Fibroblast of lung (primary cell): ENCODE data around the gene CYTH2. TPM values are rescaled to one million over a fixed set of nuclear protein-coding genes. Genes with fewer than 3 reads are reported as not detected.

Source experiments
- DNase-seq, 2 donors: peaks; one replicate each; pipeline versions ENCODE4 v3.0.0 to v3.0.0-alpha.2; 2010; ENCODE audit warnings: low read depth in 2 of 2
- H2AFZ ChIP-seq: 2 replicates; pipeline ENCODE4 v1.5.1; 2012; ENCODE audit warnings: low read length, control low read depth, inconsistent platforms
- H3K27ac ChIP-seq: 2 replicates; pipeline ENCODE4 v1.5.1; 2011; ENCODE audit warnings: low read length, control low read depth; ENCODE audit not compliant: insufficient read depth
- H3K27me3 ChIP-seq: 2 replicates; pipeline ENCODE4 v1.5.1; 2011; ENCODE audit warnings: mild to moderate bottlenecking, low read length; ENCODE audit not compliant: control insufficient read depth, insufficient read depth
- H3K36me3 ChIP-seq: 2 replicates; pipeline ENCODE4 v1.5.1; 2011; ENCODE audit warnings: low read length; ENCODE audit not compliant: control insufficient read depth, insufficient read depth
- H3K4me1 ChIP-seq: 2 replicates; pipeline ENCODE4 v1.5.1; 2011; ENCODE audit warnings: low read length; ENCODE audit not compliant: control insufficient read depth, insufficient read depth; ENCODE audit errors: extremely low read depth
- H3K4me2 ChIP-seq: 2 replicates; pipeline ENCODE4 v1.5.1; 2011; ENCODE audit warnings: low read length, control low read depth; ENCODE audit not compliant: insufficient read depth; ENCODE audit errors: extremely low read depth
- H3K4me3 ChIP-seq, 4 experiments: fragments of 200-600 bp in 1 of 4; sonication (generic) in 1 of 4; replicated peaks in 1 of 4; 2 replicates each; pipeline ENCODE4 v1.5.1; 2011 to 2016; ENCODE audit warnings: low read length in 4 of 4, low read depth in 3 of 4, mild to moderate bottlenecking in 3 of 4, control low read depth in 2 of 4, inconsistent platforms in 1 of 4, mixed read lengths in 1 of 4; ENCODE audit not compliant: insufficient read depth in 1 of 4; ENCODE audit errors: control extremely low read depth in 1 of 4
- H3K79me2 ChIP-seq: 2 replicates; pipeline ENCODE4 v1.5.1; 2012; ENCODE audit warnings: mild to moderate bottlenecking, low read length, inconsistent platforms; ENCODE audit not compliant: control insufficient read depth, insufficient read depth
- H3K9ac ChIP-seq: 2 replicates; pipeline ENCODE4 v1.5.1; 2011; ENCODE audit warnings: mild to moderate bottlenecking, low read length, control low read depth; ENCODE audit not compliant: insufficient read depth
- H3K9me3 ChIP-seq: 2 replicates; pipeline ENCODE4 v1.5.1; 2012; ENCODE audit warnings: low read depth, low read length; ENCODE audit not compliant: control insufficient read depth, insufficient read depth
- H4K20me1 ChIP-seq: 2 replicates; pipeline ENCODE4 v1.5.1; 2011; ENCODE audit warnings: low read length; ENCODE audit not compliant: control insufficient read depth, insufficient read depth; ENCODE audit errors: extremely low read depth
- CTCF ChIP-seq, 2 donors: IDR thresholded peaks in 1 of 2; conservative IDR thresholded peaks in 1 of 2; 1 replicate in 1 of 2; 2 replicates in 1 of 2; pipeline ENCODE4 v1.5.1; 2011 to 2012; ENCODE audit warnings: low read length in 2 of 2, control low read depth in 1 of 2, inconsistent platforms in 1 of 2, low read depth in 1 of 2, mild to moderate bottlenecking in 1 of 2
- EZH2 ChIP-seq: IDR thresholded peaks from 2 replicates; pipeline ENCODE4 v1.5.1; 2012; ENCODE audit warnings: low read length, control low read depth, mild to moderate bottlenecking; ENCODE audit errors: missing control alignments
- polyA plus RNA-seq, 2 donors: library from polyadenylated mRNA; depleted of rRNA in 1 of 2; stranded (reverse) in 1 of 2; unstranded in 1 of 2; fragments of >200 nt; gene quantifications; 2 replicates each; pipeline ENCODE4 v1.2.1, GENCODE V29; 2011 to 2012; ENCODE audit warnings: missing spikeins in 1 of 2
- total RNA-seq: library from RNA; depleted of rRNA; stranded (reverse); fragments of >200 nt; gene quantifications from 2 replicates; pipeline ENCODE4 v1.2.1, GENCODE V29; 2014

Gene CYTH2
- total and polyA plus RNA-seq, 2 donors (not counting 1 experiment from before 2014, with no cell fraction given) = 18.6 to 25.8 TPM

DNA sequence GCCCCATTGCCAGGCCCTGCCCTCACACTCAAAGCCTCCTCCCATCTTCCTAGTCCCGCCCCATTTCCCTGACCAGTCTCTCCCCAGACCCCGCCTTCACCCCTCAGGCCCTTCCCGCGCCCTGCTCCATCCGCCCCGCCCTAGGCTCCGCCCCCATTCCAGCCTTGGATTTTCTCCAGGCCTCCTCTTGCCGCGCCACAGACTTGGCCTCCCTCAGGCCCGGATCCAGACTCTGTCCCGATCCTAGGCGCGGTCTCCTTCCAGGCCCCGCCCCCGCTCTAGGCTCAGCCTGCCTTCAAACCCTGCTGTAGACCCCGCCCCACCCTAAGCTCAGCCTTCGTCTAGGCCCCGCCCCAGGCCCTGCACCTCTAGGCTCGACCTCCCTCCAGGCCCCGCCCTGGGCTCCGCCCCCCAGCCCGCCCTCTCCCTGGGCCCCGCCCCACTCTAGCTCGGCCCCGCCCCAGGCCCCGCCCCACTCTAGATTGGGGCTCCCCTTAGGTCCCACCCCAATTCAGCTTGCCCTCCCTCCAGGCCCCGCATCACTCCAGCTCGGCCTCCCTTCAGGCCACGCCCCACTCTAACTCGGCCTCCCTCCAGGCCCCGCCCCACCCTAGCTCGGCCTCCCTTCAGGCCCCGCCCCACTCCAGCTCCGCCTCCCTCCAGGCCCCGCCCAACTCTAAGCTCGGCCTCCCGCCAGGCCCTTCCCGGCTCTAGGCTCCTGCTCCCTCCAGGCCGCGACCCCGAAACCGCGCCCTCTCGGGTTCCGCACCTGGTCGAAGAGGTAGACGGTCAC, 24.0 kb downstream of the CYTH2 start:
- peak; percentile 90 to 99 for DNase-seq
- TF ChIP-seq CTCF (conservative IDR thresholded peaks at IDR 0.05 in 1 of 2, IDR thresholded peaks at IDR 0.05 in 1 of 2; ENCODE audit: low read depth in 1 of 2, low read length in 2 of 2) (no peak), EZH2 (peak; percentile 51)
- no peaks in the 10 kb centered on the region for H3K9me3 ChIP-seq
- peak overlapping the region; percentile 86 for H2AFZ ChIP-seq
- no peak overlapping the region for H3K27ac ChIP-seq
- peaks cover 6% of the 10 kb centered on the region for H3K4me1 ChIP-seq
- H3K4me2 ChIP-seq = peak overlapping the region; percentile 68
- no peaks in the 10 kb centered on the region for H4K20me1 ChIP-seq
- H3K36me3 ChIP-seq = no peaks in the 10 kb centered on the region
- peaks cover 15% of the 10 kb centered on the region for H3K27me3 ChIP-seq
- peak overlapping the region; percentile 39 to 60 (median 48) for H3K4me3 ChIP-seq
- H3K79me2 ChIP-seq = no peaks in the 10 kb centered on the region
- H3K9ac ChIP-seq = peak overlapping the region; percentile 63

DNA sequence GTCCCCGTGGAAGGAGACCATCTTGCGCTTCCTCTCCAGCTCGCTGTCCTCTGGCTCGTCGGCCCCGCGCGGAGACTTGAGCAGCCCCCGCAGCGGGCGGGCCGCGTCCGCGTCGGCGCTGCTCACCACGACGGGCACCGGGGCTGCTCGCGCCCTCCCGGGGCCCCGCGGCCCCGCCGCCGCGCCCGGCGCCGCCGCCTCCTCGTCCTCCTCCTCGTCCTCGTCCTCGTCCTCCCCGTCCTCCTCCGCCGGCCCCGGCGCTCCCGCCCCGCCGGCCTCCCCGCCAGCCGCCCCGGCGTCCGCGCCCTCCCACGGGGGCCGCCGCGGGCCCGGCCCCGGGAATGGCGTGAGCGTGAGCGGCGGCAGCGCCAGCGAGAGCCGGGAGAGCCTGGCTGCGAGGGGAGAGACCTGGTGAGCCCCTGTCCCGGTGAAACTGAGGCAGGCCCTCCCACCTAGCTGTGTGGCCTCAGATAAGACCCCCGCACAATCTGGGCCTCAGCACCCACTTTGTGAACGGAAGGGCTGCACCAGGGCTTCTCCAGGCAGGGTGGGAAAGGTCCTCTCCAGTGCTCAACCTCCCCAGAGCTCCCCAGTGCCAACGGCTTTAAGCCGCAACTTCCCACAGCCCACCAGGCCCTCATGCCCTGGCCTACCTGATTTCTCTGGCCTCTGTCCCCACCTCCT, 24.7 kb downstream of the CYTH2 start:
- peak overlapping the region; percentile 63 for H3K9ac ChIP-seq
- no peaks in the 10 kb centered on the region for H3K36me3 ChIP-seq
- H3K4me2 ChIP-seq = peak overlapping the region; percentile 68
- H3K4me1 ChIP-seq = peaks cover 2% of the 10 kb centered on the region
- H3K79me2 ChIP-seq = no peaks in the 10 kb centered on the region
- H3K27me3 ChIP-seq = peaks cover 20% of the 10 kb centered on the region
- H3K4me3 ChIP-seq = peak overlapping the region; percentile 39 to 60 (median 57)
- peak overlapping the region; percentile 86 for H2AFZ ChIP-seq
- H3K27ac ChIP-seq = no peak overlapping the region
- peak; percentile 15 for TF ChIP-seq EZH2
- no peak for TF ChIP-seq CTCF (conservative IDR thresholded peaks at IDR 0.05 in 1 of 2, IDR thresholded peaks at IDR 0.05 in 1 of 2; ENCODE audit: low read depth in 1 of 2, low read length in 2 of 2)
- no peaks in the 10 kb centered on the region for H4K20me1 ChIP-seq
- DNase-seq = no peak
- no peaks in the 10 kb centered on the region for H3K9me3 ChIP-seq

DNA sequence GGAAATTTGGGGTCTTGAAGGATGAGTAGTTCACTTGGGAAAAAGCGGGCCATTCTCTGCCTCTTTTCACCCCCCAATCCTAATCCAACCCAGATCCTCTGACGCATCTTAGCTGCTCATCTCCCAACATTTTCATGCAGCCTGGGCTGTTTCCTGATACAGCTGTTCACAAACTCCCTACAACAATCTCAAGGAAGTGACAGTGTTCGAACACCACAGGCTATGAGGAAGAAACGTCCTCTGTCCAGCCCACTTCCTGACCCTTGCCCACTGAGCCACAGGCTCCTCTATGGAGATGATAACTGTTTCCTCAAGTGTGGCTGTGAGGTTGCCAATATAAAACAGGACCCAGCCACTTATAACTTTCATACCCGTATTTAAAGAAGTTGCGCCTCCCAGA, 26.2 kb downstream of the CYTH2 start:
- no peak for DNase-seq
- peaks cover 2% of the 10 kb centered on the region for H3K4me1 ChIP-seq
- H3K9me3 ChIP-seq = no peaks in the 10 kb centered on the region
- H3K27ac ChIP-seq = no peak overlapping the region
- H4K20me1 ChIP-seq = no peaks in the 10 kb centered on the region
- H3K27me3 ChIP-seq = peaks cover 23% of the 10 kb centered on the region
- H3K79me2 ChIP-seq = no peaks in the 10 kb centered on the region
- H3K9ac ChIP-seq = no peak overlapping the region
- no peaks in the 10 kb centered on the region for H3K36me3 ChIP-seq
- no peak overlapping the region for H3K4me3 ChIP-seq
- TF ChIP-seq EZH2 (no peak), CTCF (conservative IDR thresholded peaks at IDR 0.05 in 1 of 2, IDR thresholded peaks at IDR 0.05 in 1 of 2; ENCODE audit: low read depth in 1 of 2, low read length in 2 of 2) (no peak)
- no peak overlapping the region for H2AFZ ChIP-seq
- no peak overlapping the region for H3K4me2 ChIP-seq
